Pons (tissue), 1 donor: ENCODE results near the gene RANBP1.
"Not testable (repeated sequence)": the region's sequence is repeated elsewhere in the genome, so short reads cannot be mapped to it uniquely, and the experiment has no call there.

Experiments
- DNase-seq: peaks from one replicate; pipeline ENCODE4 v3.0.0-alpha.2; 2016; ENCODE audit warnings: low spot score

Gene RANBP1

GRCh38 chr22:20115691-20116375, at the start of gene RANBP1:
Gene RANBP1 (plus strand): TSS chr22:20116104. CDS start chr22:20116185, 81 bp downstream.
- DNase-seq, result no peak

DNA sequence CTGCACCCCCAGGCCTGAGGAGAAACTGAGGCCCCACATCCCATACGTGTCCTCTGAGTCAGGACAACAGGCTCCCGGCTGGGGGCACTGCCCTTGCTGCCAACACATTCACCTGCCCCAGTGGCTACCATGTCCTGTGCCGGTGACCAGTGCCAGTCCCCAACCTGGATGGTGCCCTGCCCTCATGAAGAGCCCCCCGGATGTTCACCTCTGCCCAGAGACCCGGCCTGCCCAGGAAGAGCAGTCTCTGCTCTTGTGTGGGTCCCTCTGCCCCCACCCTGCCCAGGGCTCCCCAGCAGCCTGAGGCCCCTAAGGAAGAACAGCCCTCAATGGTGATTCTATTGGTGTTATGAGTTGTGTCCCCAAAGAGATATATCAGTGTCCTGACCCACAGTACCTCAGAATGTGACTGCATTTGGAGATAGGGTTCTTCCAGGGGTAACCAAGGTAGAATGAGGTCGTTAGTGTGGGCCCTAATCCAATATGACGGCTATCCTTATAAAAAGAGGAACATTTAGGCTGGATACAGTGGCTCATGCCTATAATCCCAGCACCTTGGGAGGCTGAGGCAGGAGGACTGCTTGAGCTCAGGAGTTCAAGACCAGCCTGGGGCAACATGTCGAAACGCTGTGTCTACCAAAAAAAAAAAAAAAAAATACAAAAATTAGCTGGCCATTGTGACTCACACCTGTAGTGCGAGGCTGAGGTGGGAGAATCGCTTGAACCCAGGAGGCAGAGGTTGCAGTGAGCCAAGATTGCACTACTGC, 49.1 kb upstream of the RANBP1 start:
- DNase-seq, result no peak

DNA sequence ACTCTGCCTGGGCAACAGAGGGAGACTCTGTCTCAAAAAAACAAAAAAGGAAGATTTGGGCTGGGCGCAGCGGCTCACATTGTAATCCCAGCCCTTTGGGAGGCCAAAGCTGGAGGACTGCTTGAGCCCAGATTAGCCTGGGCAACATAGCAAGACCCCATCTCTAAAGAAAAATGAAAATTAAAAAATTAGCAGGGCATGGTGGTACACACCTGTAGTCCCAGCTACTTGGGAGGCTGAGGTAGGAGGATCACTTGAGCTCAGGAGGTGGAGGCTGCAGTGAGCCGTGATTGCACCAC, 48.6 kb upstream of the RANBP1 start:
- not testable (repeated sequence) for DNase-seq

DNA sequence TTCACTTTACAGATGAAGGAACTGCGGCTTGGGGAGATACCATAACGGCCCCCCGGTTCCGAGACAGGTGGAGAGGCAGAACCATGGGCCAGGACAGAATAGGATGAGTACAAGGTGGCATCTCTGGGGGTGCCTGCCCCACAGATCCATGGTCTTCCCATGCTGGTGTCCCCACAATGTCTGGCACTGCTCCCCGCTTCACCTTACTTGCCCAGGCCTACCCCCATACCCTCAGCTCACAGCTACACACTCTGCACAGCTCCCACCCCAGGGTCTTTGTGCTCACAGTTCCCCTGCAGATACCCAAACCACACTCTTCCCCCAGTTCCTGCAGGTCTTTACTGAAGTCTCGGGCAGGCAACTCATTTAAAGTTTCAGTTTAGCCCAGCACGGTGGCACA, 47.3 kb upstream of the RANBP1 start:
- no peak for DNase-seq

DNA sequence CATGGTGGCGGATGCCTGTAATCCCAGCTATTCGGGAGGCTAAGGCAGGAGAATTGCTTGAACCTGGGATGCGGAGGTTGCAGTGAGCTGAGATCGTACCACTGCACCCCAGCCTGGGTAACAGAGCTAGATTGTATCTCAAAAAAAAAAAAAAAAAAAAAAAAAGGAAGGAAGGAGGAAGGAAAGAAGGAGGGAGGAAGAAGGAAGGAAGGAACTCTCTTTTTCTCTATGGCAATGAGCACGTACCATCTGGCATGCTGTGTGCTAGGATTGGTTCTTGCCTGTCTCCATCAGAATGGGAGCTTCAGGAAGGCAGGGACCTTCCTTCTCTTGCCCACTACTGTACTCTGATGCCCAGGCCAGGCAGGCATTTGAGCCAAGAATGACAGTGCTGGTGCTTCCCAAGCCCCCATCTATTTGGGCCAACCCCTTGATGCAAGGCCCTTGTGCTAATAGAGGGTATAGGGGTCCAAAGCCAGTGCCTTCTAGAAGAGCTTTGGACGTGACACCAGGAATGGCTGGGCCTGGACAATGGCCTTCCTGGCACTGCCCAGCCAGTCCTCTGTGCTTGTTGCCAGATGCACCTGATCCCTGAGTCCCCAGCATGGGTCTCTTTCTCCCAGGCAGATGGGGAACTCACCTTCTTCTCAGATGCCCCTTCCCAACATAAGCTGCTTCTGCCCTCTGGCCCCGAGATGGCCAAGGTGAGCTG, 46.4 kb upstream of the RANBP1 start:
- DNase-seq, result no peak

- no peak for DNase-seq
Measured at GRCh38 chr22:20071524-20071972, 44.4 kb upstream of the RANBP1 start.

- no peak for DNase-seq
Measured at GRCh38 chr22:20076627-20077172, 39.2 kb upstream of the RANBP1 start.

GRCh38 chr22:20079745-20080444, 36.0 kb upstream of the RANBP1 start, which contains the start of gene DGCR8:
Gene DGCR8 (plus strand): TSS chr22:20080241. CDS start chr22:20085964, 5,723 bp downstream.
- peak; percentile 93 for DNase-seq

GRCh38 chr22:20080445-20080775, 35.5 kb upstream of the RANBP1 start:
- DNase-seq, result peak; percentile 40

GRCh38 chr22:20080776-20081654, 34.9 kb upstream of the RANBP1 start:
- DNase-seq, result peak; percentile 28

- DNase-seq, result no peak
Measured at GRCh38 chr22:20083157-20083890, 32.6 kb upstream of the RANBP1 start.

DNA sequence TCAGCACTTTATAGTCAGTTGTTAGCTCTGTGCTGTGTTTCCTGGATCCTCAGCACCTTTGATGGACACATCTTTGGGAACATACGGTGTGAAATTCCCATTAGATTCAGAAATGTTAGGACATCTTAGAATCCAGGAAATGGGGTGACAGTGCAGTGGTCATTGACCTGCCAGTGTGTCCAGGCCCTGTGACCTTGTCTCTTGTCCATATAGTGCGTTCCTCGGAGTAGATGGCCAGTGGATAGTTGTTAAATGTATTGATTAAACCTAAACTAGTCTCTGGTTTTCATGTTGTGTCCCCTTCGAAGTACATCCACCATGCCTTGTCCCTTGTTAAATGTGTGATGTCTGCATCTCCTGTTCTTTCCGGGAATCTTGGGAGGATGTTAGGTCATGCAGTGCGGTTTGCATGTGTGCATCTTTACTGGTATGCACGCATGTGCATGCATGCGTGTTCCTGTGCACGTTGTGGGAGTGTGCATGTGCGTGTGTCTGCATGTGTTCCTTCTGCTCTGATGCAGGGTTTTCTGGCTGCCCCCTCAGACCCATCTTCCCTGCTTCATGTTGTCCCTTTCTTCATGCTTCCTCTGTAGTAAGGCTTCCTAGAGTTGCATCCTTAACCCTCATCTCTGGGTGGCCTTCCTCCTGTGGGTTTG, 31.9 kb upstream of the RANBP1 start:
- no peak for DNase-seq

- no peak for DNase-seq
Measured at GRCh38 chr22:20084547-20085413, 31.1 kb upstream of the RANBP1 start.

GRCh38 chr22:20085651-20086050, 30.3 kb upstream of the RANBP1 start:
- no peak for DNase-seq

- no peak for DNase-seq
Measured at GRCh38 chr22:20086101-20086599, 29.8 kb upstream of the RANBP1 start.

GRCh38 chr22:20086763-20087162, 29.1 kb upstream of the RANBP1 start:
- DNase-seq, result no peak

- no peak for DNase-seq
Measured at GRCh38 chr22:20087319-20088262, 28.3 kb upstream of the RANBP1 start.
